Activated CD8-positive, alpha-beta memory T cell treated with anti-CD3 and anti-CD28 coated beads, Interleukin-2, amount 50 U/mL, for 4 hours (primary cell): ENCODE measurements around the gene RADIL.
A peak's percentile ranks its signal among the peaks of the same experiment; 100 is the strongest.

ENCODE experiments used
- DNase-seq: peaks from one replicate; pipeline ENCODE4 v3.0.0-alpha.2; 2020

Gene RADIL

GRCh38 chr7:4849390-4849789 lies 34.1 kb downstream of the RADIL start:
- DNase-seq, result no peak

DNA sequence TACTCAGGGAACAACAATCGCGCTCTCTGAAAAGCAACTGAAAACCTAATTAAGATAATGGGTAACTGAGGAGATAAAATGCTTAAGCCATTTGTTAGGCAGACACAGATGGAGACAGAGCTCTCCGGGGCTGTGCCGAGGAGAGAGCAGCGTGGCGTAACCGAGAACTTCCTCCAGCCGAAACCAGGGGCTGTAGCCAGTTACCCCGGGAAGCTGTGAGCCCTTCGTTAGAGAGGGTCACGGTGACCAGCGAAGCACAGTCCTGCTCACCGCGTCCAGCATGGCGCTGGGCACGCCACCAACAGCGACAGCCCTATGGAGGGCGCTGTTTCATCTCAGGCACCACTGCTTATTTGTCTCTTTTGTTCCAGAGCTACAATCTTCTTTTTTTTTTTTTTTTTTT lies 37.8 kb downstream of the RADIL start:
- no peak for DNase-seq

DNA sequence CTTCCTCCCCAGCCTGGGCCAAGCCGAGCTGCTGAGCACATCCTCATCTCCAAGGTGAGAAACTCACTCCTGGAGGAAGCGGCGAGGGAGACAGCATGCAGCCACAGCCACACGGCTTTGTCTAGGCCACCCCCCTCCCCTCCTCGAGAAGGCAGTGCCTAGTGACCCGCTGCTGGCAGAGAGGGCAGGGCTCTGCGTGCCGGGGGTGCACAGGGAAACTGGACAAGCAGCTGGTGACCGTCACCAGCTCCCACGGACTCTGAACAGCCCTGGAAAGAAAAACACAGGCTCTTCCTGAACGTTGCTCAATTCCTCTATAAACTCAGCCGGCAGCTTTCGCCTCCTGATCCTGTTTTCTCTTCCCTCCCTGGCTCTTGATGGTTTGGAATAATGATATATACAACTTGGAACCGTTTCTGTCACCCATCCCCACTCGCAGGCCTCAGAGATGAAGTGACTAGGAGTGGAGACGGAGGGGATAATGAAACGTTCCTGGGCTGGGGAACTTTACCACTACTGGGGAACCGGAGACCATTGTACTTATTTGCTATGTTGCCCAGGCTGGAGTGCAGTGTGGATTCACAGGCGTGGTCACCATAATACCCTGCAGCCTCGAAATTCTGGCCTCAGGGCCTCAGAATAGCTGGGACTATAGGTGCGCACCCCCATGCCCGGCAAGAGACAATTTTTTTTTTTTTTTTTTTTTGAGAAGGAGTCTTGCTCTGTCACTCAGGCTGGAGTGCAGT lies 41.0 kb downstream of the RADIL start:
- no peak for DNase-seq

GRCh38 chr7:4841836-4842235 lies 41.7 kb downstream of the RADIL start:
- DNase-seq, result no peak

DNA sequence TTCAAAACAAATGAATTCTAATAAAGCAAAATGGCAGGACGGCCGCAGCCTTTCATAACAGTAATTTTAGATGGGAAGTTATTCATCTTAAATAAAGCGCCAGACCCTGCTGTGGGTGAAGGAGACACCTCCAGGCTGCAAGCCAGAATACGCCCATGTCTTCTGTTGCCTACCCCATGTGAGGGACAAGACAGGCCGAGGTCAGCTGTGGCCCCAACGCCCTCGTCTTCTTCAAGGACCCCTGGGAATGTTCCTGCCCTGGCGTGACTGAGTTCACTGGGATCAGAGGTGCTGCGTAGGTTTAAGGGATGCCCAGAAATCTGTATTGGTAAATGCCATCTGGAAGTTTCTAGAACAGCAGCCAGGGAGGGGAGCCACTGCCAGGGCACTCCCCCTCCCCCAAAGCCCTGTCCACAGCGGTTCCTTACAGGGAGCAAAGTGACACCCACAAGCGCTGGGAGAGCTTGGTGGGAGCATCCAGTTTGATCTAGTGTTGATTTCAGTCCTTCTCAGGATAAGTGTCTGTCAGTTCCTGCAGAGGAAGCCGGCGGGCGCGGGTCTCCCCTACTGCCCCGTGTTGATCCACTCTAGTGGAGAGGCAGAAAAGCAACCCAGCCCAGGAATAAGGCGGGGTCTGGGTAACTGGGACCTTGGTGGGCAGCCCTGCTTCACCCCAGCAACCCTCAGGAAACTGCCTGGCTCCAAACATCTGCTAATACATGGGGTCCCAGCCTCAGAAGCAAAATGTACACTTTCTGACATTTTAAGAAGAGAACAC lies 42.3 kb downstream of the RADIL start:
- DNase-seq, result no peak

DNA sequence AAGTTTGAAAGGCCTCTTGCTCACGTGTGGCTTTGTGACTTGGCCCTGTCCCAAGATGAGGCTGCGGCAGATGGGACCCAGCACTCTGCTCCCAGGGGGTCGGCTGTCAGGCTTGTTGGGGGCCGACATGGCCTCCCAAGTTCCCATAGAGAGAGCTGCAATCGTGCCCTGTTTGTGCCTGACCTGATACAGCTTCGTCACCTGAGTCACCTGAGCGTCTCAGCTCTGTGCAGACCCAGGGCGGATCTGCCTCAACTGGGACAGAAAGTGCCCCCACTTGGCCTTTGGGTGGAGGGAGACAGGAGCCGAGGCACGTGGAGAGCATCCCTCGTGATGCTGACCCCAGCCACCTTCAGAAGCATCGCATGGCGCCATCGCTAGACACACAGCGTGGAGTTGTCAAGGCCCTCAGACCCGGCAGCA lies 43.4 kb downstream of the RADIL start:
- no peak for DNase-seq

DNA sequence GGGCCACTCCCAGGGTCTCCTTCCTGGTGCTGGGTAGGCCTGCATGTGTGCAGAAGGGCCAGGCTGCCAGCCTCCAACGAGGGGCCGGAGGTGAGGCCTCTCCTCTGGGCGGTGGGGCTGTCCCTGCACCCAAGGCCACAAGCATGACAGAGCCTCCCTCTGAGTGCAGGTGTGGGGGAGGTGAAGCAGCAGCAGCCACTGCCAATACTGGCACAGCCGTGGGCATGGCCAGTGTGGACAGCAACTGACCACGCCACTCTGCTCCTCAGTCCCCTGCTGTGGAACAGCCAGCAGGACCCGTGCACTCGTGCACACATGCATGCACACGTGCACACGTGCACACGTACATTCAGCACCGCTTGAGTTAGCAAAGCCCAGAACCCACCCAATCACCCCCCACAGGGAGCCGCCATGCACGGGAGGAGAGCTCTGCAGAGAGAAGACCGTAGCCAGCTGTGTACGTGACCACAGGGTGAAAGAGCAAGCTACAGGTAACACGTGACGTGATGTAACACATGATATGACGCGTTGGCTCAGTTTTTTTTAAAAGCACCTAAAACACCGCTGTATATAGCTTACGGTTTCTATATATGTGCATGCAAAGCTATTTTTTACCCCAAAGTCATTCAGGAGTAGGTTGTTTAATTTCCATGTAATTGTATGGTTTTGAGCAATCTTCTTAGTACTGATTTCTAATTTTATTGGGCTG lies 44.7 kb downstream of the RADIL start:
- DNase-seq, result no peak

DNA sequence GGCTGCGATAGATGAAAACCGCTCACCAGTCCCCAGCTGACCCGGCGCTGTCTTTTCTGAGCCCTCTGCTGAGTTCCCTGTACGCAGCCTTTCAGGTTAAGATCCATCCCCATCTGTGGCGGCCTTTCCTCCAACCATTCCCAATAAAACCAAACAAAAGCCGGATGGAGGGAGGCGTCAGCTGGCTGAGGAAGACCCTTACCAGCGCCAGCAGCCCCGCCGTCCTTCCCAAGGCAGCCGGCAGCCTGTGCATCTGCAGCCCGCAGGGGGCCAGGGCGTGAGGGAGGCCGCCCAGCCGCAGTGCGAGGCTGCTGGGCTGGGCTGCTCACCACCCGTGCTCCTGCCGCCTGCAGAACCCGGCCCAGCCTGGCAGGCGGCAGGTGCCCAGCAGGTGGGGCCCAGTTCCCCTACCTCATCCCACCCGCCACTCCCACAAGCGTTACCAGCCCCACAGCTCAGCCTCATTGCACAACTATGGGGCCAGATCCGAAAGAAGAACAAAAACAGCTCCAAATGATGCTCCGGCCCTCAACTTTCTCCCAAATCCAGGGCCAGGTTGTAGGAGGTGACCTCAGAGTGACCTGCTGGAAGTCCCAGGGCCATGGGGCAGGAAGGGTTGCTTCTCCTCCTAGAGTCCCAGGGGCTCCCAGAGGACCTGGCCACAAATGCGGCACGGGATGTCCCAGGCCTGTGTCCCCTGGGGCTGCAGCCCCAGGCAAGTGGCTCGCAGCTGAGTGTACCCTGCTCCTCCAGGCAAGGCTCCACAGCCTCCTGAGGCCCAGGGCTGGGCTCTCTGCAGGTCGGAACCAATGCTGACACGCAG lies 45.5 kb downstream of the RADIL start:
- DNase-seq, result no peak

DNA sequence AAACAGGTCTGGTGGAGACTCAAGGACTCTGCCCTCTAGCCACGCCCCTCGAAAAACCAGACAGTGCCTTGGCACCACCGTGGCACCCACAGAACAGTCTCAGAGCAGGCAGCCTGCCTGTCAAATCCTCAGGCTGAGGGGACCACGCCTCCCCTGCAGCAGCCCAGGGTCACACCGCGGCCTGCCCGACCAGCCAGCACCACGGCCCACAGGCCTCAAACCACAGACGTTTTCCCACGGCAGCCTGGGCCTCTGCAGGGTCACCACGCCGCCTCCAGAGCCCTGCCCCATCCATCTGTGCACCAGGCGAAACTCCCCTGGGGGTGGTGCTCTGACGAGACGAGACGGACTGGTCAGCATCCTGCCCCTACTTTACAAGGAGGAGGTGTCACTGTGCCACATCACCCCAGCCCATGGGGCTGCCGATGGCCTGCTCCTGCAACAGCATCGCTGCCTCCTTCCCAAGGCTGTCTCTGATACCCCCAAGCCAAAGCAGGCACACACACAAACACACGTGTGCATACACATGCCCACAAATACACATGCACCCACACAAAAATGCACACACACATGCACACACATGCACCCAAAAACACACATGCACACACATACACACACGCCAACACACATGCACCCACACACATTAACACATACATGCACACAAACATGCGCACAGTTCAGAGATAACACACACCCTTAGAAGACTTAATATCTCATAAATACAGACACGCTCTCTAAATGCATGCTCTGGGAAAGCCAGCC lies 46.3 kb downstream of the RADIL start:
- DNase-seq, result no peak

DNA sequence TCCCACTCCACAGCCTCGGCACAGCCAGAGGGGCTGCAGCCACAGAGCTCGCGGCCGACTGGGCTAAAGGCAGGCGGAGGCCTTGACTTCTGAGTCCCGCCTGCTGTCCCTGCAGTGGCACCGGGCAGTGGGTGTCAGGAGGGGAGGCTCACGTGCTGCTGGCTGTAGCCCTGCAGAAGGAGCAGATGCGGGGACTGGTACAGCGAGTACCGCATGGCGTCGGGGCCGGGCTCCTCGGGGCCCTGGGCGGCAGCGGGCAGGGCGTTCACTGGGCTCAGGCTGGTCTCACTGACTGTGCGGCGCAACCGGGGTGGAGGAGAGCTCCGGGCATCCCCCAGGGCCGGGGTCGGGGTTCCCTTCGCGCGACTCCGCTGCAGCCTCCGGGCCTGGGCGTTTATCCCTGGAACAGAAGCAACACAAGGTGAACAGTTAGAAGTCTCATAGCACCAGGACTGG lies 47.3 kb downstream of the RADIL start:
- no peak for DNase-seq

- DNase-seq, result no peak
Observed at GRCh38 chr7:4835398-4836205, 47.9 kb downstream of the RADIL start.

DNA sequence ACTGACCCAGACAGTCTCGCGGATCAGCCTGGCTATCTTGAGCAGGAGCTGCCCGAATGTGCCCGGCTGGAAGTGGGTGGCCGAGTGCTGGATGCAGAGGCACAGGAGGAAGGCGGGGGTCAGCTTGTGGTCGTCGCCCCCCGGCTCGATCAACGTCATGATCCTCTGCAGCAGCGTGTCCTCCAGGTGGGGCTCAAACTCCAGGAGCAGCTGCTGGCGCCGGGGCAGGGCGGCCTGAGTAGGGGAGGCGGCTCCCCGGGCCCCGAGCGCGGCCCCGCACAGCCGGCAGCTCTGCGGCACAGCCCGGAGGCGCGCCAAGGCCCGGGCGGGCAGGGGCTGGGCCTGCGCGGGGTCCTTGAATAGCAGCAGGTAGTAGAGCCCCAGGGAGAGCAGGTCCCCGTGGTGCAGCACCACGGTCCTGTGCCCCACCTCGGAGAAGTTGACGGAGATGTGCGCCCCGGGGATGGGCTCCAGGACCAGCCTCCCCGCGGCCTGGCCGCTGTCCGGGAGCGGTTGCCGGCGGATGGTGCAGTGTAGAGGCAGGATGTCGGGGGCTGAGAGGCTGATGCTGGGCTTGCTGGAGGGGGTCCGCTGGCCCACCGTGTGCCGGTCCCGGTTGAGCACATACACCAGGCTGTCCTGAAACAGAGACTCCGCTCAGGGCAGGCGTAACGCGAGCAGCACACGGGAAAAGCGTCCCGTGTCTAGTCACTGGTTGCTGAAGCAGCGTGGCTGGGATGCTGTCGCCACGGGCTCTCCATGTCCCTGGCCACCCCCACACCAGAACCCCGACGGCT lies 48.7 kb downstream of the RADIL start:
- no peak for DNase-seq

GRCh38 chr7:4833691-4834600 lies 49.6 kb downstream of the RADIL start:
- DNase-seq, result no peak

DNA sequence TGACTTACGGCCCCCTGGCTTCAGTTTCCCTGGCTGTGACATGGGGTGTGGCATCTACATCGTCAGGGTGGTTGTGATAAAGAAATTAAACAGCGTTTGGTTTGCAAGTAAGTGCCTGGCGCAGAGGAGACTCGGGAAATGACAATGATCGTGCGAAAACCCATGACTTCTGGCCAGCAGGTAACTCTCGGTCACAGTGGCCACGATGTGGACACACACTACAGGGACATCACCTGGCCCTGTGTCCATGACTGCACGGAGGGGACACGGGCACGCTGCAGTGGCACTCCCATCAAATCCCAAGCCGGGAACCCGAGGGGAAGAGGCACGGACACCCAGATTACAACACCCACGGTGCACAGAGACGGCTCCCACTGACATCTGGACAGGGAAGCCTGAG lies 50.3 kb downstream of the RADIL start:
- DNase-seq, result no peak

DNA sequence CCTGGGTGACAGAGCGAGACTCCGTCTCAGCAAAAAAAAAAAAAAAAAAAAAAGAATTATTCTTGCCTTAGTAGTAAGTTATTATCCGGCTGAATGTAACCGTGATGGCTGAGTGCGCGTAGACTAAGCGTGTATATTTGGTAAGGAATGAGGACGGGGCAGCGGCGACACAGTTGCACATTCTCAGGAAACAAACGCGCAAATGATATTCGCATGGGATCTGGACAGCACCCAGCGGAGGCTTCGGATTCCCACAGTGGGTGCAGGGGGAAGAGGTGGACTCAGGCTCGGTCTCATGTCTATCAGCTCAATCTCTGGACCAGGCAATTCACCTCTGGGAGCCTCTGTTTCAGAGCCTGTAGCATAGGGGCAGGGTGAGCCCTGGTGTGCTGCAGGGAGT lies 50.8 kb downstream of the RADIL start:
- DNase-seq, result no peak

GRCh38 chr7:4831723-4832495 lies 51.6 kb downstream of the RADIL start:
- no peak for DNase-seq

DNA sequence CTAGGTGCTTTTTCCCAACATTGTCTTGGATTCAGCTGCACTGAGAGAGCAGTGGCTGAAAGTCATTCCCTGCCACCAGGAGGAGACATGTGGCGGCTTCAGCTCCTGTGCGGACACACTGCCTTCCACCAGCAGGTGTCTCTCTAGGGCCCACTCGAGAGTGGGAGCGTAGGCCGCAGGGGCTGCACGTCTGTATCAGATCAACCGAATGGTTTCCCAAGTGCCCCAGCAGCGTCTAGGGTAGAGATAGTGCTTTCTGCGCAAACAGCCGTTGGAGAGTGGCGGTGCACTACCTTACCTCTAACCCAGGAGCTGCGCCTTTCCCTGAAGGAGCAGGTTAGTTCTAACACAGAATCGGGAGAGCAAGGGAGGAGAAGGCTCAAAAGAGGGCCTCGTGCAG lies 53.3 kb downstream of the RADIL start:
- peak; percentile 57 for DNase-seq

- DNase-seq, result no peak
Observed at GRCh38 chr7:4828720-4829383, 54.7 kb downstream of the RADIL start.
